Karpas-422 (cell line): Measurements from ENCODE around the gene KIF7. TPM values are rescaled to one million over a fixed set of nuclear protein-coding genes. Genes with fewer than 3 reads are reported as not detected.
"Not testable (repeated sequence)": the region's sequence is repeated elsewhere in the genome, so short reads cannot be mapped to it uniquely, and the experiment has no call there.

Experiments used
- DNase-seq: peaks from one replicate; pipeline ENCODE4 v3.0.0-alpha.2; 2015
- H2AFZ ChIP-seq: fragments of 200-600 bp; sonication (generic); 2 replicates; pipeline ENCODE4 v1.6.1; 2014; ENCODE audit warnings: antibody characterized with exemption, low read length, mixed read lengths
- H3K27ac ChIP-seq: fragments of 200-600 bp; sonication (generic); 2 replicates; pipeline ENCODE4 v1.5.1; 2014; ENCODE audit warnings: mild to moderate bottlenecking, low read length, moderate library complexity
- H3K27me3 ChIP-seq: fragments of 200-600 bp; sonication (generic); 2 replicates; pipeline ENCODE4 v1.6.1; 2014; ENCODE audit warnings: low read length, mixed read lengths
- H3K36me3 ChIP-seq: fragments of 200-600 bp; sonication (generic); 2 replicates; pipeline ENCODE4 v1.6.1; 2014; ENCODE audit warnings: low read length, mixed read lengths; ENCODE audit not compliant: insufficient read depth
- H3K4me1 ChIP-seq: fragments of 200-600 bp; sonication (generic); 2 replicates; pipeline ENCODE4 v1.6.1; 2014; ENCODE audit warnings: mild to moderate bottlenecking, low read length, mixed read lengths
- H3K4me2 ChIP-seq: fragments of 200-600 bp; sonication (generic); 2 replicates; pipeline ENCODE4 v1.6.1; 2014; ENCODE audit warnings: low read length, low read depth, mild to moderate bottlenecking; ENCODE audit not compliant: poor library complexity, severe bottlenecking
- H3K4me3 ChIP-seq: fragments of 200-600 bp; sonication (generic); 2 replicates; pipeline ENCODE4 v1.5.1; 2014; ENCODE audit warnings: mild to moderate bottlenecking, antibody characterized with exemption, low read length, mixed read lengths
- H3K79me2 ChIP-seq: fragments of 200-600 bp; sonication (generic); 2 replicates; pipeline ENCODE4 v1.6.1; 2014; ENCODE audit warnings: mild to moderate bottlenecking, low read length, mixed read lengths
- H3K9ac ChIP-seq: fragments of 200-600 bp; sonication (generic); 2 replicates; pipeline ENCODE4 v1.6.0; 2014; ENCODE audit warnings: low read length
- H3K9me2 ChIP-seq: fragments of 200-600 bp; sonication (generic), shearing (Covaris generic); replicated peaks from 2 replicates; pipeline ENCODE4 v1.6.0; 2014; ENCODE audit warnings: mild to moderate bottlenecking, low read length, moderate library complexity; ENCODE audit not compliant: insufficient read depth
- H3K9me3 ChIP-seq: fragments of 300-700, 200-600 bp; sonication (generic); 2 replicates; pipeline ENCODE4 v1.6.1; 2014; ENCODE audit warnings: low read length, mixed read lengths
- H4K20me1 ChIP-seq: fragments of 200-600 bp; sonication (generic); 2 replicates; pipeline ENCODE4 v1.6.1; 2014; ENCODE audit warnings: mild to moderate bottlenecking, antibody characterized with exemption, low read length, low read depth; ENCODE audit not compliant: insufficient read depth
- total RNA-seq: library from RNA; depleted of rRNA; stranded (reverse); fragments of >200 nt; shearing (Covaris generic); gene quantifications from 2 replicates; pipeline ENCODE4 v1.2.3, GENCODE V29; 2014; ENCODE audit warnings: low replicate concordance; rRNA removed

The KIF7 gene
- total RNA-seq, 1 experiment from 2014 or later, result not detected

- H3K9ac ChIP-seq, result no peak overlapping the region
- no peaks in the 10 kb centered on the region for H3K9me2 ChIP-seq
- no peak overlapping the region for H2AFZ ChIP-seq
- no peak overlapping the region for H3K27ac ChIP-seq
- H3K9me3 ChIP-seq, result no peaks in the 10 kb centered on the region
- H3K27me3 ChIP-seq, result no peaks in the 10 kb centered on the region
- H4K20me1 ChIP-seq, result no peaks in the 10 kb centered on the region
- no peak overlapping the region for H3K4me3 ChIP-seq
- peaks cover 35% of the 10 kb centered on the region; the same call in 1 of the 2 replicates for H3K36me3 ChIP-seq
- H3K79me2 ChIP-seq, result no peaks in the 10 kb centered on the region
- H3K4me1 ChIP-seq, result no peaks in the 10 kb centered on the region
- DNase-seq, result no peak
- no peak overlapping the region for H3K4me2 ChIP-seq
These were observed 62.2 kb downstream of the KIF7 start for GRCh38 chr15:89593018-89593417.

GRCh38 chr15:89591834-89592233 lies 63.4 kb downstream of the KIF7 start:
- Histone ChIP-seq H3K9me2 (no peaks in the 10 kb centered on the region), H3K4me3 (no peak overlapping the region), H3K9ac (no peak overlapping the region), H4K20me1 (no peaks in the 10 kb centered on the region), H3K27ac (no peak overlapping the region), H3K4me2 (no peak overlapping the region), H2AFZ (no peak overlapping the region), H3K4me1 (no peaks in the 10 kb centered on the region), H3K27me3 (no peaks in the 10 kb centered on the region), H3K9me3 (no peaks in the 10 kb centered on the region), H3K36me3 (peaks cover 47% of the 10 kb centered on the region; the same call in 1 of the 2 replicates), H3K79me2 (0 out of 2 replicates have a peak, but pooled peaks cover 3% of the 10 kb centered on the region)
- DNase-seq, result no peak

GRCh38 chr15:89587955-89588354 lies 67.3 kb downstream of the KIF7 start:
- Histone ChIP-seq H3K27me3 (no peaks in the 10 kb centered on the region), H3K4me1 (no peaks in the 10 kb centered on the region), H4K20me1 (no peaks in the 10 kb centered on the region), H3K9ac (no peak overlapping the region), H3K9me2 (no peaks in the 10 kb centered on the region), H3K79me2 (peaks cover 11% of the 10 kb centered on the region), H3K4me3 (no peak overlapping the region), H3K4me2 (no peak overlapping the region), H2AFZ (no peak overlapping the region), H3K36me3 (peaks cover 43% of the 10 kb centered on the region), H3K9me3 (no peaks in the 10 kb centered on the region), H3K27ac (no peak overlapping the region)
- no peak for DNase-seq

DNA sequence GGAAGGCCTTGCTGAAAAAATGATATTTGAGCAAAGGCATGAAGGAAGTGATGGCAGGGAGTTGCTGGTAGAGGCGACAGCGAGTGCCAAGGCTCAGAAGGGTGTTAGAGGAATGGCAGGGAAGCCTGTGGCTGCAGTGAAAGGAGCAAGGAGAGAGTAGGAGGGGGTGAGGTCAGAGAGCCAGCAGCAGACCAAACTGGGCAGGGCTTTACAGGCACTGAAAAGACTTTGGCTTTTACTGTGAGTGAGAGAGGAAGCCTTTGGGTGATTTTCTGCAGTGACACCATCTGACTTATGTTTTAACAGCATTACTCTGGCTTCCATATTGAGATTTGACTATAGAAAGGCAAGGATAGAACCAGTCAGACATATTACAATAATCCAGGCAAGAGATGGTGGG lies 68.6 kb downstream of the KIF7 start:
- no peaks in the 10 kb centered on the region for H3K9me3 ChIP-seq
- H3K27ac ChIP-seq, result no peak overlapping the region
- H3K36me3 ChIP-seq, result peaks cover 42% of the 10 kb centered on the region
- H3K4me1 ChIP-seq, result no peaks in the 10 kb centered on the region
- no peaks in the 10 kb centered on the region for H3K9me2 ChIP-seq
- peaks cover 19% of the 10 kb centered on the region for H3K79me2 ChIP-seq
- no peak overlapping the region for H3K9ac ChIP-seq
- H4K20me1 ChIP-seq, result 0 out of 2 replicates have a peak, but pooled peaks cover 3% of the 10 kb centered on the region
- H3K4me2 ChIP-seq, result no peak overlapping the region
- H3K27me3 ChIP-seq, result no peaks in the 10 kb centered on the region
- H3K4me3 ChIP-seq, result no peak overlapping the region
- no peak overlapping the region for H2AFZ ChIP-seq
- DNase-seq, result no peak

- not testable (repeated sequence) for H3K9me2 ChIP-seq, H3K4me3 ChIP-seq, H3K27ac ChIP-seq, H3K4me2 ChIP-seq, H2AFZ ChIP-seq, H4K20me1 ChIP-seq, DNase-seq, H3K9ac ChIP-seq, H3K27me3 ChIP-seq, H3K9me3 ChIP-seq
- Histone ChIP-seq H3K4me1 (peaks cover 19% of the 10 kb centered on the region), H3K79me2 (peaks cover 72% of the 10 kb centered on the region), H3K36me3 (peaks cover 31% of the 10 kb centered on the region)
These were observed 74.5 kb downstream of the KIF7 start for GRCh38 chr15:89580747-89581146.

DNA sequence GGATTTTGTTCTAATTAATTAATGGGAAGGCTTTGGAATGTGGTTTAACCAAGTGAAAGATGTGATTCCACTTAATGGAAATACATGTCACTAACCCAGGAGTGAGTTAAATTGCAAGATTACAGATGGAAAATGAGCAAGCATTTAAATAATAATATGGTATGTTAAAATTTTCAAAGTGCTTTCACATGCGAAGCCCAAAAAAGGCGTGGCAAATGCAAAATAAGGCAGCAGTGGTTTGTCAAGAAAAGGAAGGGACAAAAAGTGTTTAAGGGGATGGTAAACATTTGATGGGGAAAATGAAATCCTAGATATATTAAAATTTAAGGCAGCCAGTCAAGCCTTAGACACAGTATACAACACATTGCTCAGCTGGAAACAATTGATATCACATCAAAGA lies 77.1 kb downstream of the KIF7 start:
- Histone ChIP-seq H3K9ac (peak overlapping the region; percentile 28; the same call in 1 of the 2 replicates), H3K4me3 (peak overlapping the region; percentile 32; the same call in 1 of the 2 replicates), H3K4me1 (peaks cover 25% of the 10 kb centered on the region), H3K9me2 (no peaks in the 10 kb centered on the region), H4K20me1 (0 out of 2 replicates have a peak, but pooled peaks cover 3% of the 10 kb centered on the region), H3K9me3 (no peaks in the 10 kb centered on the region), H3K36me3 (peaks cover 18% of the 10 kb centered on the region), H2AFZ (no peak overlapping the region), H3K4me2 (peak overlapping the region; percentile 95), H3K27me3 (no peaks in the 10 kb centered on the region), H3K79me2 (peaks cover 70% of the 10 kb centered on the region), H3K27ac (no peak overlapping the region)
- no peak for DNase-seq

Other genes with a start within 250 kb of the KIF7 start
- not detected in 2 replicates for gene RHCG, start 158.9 kb downstream of the KIF7 start, total RNA-seq
- 5.1 and 5.5 TPM in 2 replicates for gene TICRR, start 80.0 kb downstream of the KIF7 start, total RNA-seq
- gene PLIN1, start 23.9 kb upstream of the KIF7 start, total RNA-seq, result not detected in 2 replicates
- not detected in 2 replicates for gene PEX11A, start 35.3 kb upstream of the KIF7 start, total RNA-seq
- not detected in 2 replicates for gene WDR93, start 35.3 kb upstream of the KIF7 start, total RNA-seq
- gene MESP1, start 95.8 kb upstream of the KIF7 start, total RNA-seq, result 0.14 TPM in 1 of 2 replicates, not detected in the other
- gene MESP2, start 120.9 kb upstream of the KIF7 start, total RNA-seq, result not detected in 2 replicates
- 0.58 TPM in 1 of 2 replicates, not detected in the other for gene ANPEP, start 159.4 kb upstream of the KIF7 start, total RNA-seq
- gene AP3S2, start 238.5 kb upstream of the KIF7 start, total RNA-seq, result 29.3 and 40.7 TPM in 2 replicates